Kidney capillary endothelial cell (primary cell): ENCODE results near the gene GNG11.
A peak's percentile ranks its signal among the peaks of the same experiment; 100 is the strongest.
"Not testable (repeated sequence)": the region's sequence is repeated elsewhere in the genome, so short reads cannot be mapped to it uniquely, and the experiment has no call there.

Experiments
- DNase-seq: peaks from one replicate; pipeline ENCODE4 v3.0.0-alpha.2; 2018; ENCODE audit warnings: low spot score

GNG11 gene

GRCh38 chr7:93921607-93922566 lies at the start of gene GNG11:
Gene GNG11 (plus strand): TSS chr7:93921735. CDS start chr7:93922138, 403 bp downstream.
- DNase-seq = peak; percentile 83

DNA sequence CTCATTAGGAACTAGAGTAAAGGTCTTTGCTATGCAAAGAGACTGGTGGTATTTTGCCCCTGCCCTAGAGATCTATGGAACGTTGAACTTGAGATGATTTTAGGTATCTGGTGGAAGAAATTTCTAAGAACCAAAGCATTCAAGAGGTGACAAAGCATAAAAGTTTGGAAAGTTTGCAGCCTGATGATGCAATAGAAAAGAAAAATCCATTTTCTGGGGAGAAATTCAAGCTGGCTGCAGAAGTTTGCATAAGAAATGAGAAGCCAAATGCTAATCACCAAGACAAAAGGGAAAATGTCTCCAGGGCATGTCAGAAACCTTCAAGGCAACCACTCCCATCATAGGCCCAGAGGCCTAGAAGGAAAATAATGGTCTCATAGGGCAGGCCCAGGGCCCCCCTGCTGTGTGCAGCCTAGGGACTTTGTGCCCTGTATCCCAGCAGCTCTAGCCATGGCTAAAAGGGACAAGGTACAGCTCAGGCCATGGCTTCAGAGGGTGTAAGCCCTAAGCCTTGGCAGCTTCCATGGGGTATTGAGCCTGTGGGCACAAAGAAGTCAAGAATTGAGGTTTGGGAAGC lies 47.4 kb upstream of the GNG11 start:
- no peak for DNase-seq

DNA sequence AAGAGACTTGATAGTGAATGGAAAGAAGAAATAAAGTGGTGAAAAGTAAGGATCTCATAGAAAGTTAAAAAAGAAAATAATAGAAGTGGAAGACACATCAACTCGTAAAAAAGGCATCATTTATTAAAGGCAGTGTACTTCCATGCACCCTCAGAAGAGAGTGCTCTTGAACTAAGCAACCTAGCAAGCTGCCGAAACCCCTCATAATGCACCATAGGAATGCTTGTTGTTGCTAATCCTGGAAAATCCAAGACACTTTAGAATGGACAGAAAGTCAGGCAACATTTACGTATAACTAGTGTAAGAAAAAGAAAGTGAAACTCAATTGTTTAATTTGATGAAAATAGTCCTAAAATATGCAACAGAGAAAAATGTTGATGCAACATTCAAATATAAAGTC lies 43.8 kb upstream of the GNG11 start:
- no peak for DNase-seq

- DNase-seq = no peak
Observed at GRCh38 chr7:93879356-93879755, 42.2 kb upstream of the GNG11 start.

DNA sequence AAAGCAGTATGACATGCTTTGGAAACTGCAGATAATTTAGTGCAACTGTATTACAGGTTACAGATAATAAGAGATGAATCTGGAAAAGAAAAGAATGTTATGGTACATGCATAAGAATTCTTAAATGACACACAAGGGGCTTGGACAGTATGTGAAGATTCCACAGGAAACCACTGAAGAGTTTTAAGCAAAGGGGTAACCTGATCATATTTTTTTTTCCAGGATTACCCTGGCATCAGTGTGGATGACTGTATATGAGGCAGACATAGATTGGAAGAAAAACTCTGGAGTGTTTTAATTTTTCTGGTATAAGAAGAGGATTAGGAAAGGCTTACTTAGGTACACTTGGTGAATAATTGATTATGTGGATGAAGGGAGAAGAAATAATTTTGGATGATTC lies 39.1 kb upstream of the GNG11 start:
- DNase-seq = no peak

DNA sequence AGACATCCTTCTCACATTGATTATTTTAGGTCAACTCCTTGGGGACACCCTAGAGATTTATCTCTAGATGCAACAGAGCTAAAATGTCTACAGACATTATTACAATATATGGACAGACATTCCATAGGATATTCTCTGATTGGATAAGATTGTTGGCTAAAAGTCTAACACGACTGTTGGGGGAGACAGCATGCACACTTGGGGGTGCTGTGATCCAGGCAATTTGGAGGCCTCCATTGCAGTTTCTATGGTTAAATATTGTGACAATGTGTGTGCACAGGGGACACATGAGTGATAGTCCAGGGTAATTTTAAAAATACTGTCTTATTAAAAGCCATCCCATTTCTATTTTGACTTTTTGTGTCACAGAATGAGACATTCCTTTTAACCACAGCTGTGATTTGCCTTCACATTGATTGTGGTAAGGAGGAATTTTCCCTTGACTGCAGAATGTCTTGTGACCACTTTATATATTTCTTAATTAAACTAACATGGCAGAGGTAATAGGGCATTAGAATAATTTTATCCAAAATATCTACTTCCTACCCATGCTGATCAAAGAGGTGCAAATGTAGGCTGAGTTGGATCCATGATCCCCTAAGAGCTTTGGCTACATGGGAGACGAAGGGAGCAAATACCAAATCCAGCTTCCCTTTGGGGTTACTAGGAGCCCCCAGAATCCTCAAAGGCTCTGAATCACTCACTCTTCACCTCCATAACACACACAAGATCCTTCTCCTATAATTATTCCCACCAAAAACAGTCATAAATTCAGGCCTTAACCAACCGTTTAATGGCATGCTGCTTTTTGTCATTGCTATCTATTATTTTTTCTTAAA lies 38.2 kb upstream of the GNG11 start:
- DNase-seq = no peak

GRCh38 chr7:93883917-93884345 lies 37.6 kb upstream of the GNG11 start:
- no peak for DNase-seq

- DNase-seq = no peak
Observed at GRCh38 chr7:93884541-93884940, 37.0 kb upstream of the GNG11 start.

DNA sequence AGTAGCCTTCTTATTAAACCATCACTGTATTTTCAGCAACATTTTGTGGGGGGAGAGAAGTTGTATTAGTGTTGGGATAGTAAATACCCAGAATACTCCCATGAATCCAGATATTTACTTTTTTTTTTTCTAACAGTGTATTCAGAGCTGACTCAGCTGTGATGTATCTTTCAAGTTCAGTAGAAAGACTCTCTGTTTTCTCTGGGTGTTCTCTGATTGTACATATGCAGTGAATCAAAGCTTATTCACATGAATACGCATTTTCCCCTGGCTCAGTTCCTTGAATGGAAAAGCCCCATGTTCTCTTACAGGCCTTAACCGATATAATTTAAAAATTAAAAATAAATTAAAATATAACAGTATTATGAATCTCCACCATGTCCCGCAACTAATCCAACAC lies 32.3 kb upstream of the GNG11 start:
- DNase-seq = no peak

DNA sequence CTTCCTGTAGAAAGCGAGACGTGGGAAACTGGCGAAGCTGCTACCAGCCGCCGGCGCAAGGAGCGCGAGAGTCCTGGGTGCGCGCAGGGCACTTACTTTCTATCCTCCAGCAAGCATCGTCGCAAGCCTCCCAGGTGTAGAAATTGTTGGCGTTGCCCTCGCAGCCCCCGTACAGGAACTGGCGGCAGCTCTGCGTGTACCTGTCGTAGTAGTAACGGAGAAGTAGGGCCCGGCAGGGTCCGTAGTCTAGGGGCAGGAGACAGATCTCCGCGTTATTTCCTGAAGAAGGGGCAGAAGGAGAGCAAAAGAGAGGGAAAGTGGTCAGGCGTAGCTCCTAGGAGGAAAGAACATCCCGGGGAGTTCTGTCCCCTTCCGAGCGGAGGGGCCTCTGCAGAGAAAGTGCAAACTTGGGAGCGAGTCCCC lies 31.5 kb upstream of the GNG11 start:
- peak; percentile 42 for DNase-seq

GRCh38 chr7:93890464-93891068 lies 31.0 kb upstream of the GNG11 start, which contains the start of gene TFPI2:
Gene TFPI2 (minus strand): TSS chr7:93890753. CDS start chr7:93890678, 75 bp downstream.
- peak; percentile 46 for DNase-seq

GRCh38 chr7:93894426-93894825 lies 27.1 kb upstream of the GNG11 start:
- peak; percentile 42 for DNase-seq

- no peak for DNase-seq
Observed at GRCh38 chr7:93894966-93895640, 26.4 kb upstream of the GNG11 start.

- DNase-seq = no peak
Observed at GRCh38 chr7:93895859-93896600, 25.5 kb upstream of the GNG11 start.

GRCh38 chr7:93897680-93898079 lies 23.9 kb upstream of the GNG11 start:
- DNase-seq = no peak

DNA sequence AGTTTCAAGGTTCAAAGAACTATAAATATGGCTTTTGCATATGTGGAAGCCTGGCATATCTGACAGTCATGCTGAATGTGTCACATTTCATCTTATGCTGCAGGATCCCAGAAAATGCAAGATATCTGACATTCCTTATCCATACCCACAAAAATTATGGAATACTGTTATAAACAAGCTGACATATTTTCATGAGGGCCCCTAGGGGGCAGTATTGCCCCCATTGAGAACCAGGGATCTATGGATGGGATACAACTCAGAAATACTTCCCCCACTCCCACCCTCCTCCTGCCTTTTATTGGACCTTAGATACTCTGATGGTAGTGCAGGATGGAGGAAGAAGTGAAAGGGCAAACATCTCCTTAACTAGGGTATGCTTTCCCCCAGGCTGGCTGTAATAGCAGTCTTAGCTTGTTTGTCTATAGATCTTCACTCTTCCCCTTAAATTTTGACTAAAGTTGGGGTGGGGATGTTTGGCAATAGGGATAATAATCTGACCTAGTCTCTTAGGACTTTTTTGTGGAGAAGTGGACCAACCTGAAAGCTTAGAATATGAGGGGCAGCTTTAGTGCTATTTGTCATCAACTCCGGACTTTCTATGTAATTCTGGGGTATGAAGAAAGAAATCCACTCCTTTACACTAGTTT lies 18.6 kb upstream of the GNG11 start:
- DNase-seq = no peak

- DNase-seq = no peak
Observed at GRCh38 chr7:93906267-93906666, 15.3 kb upstream of the GNG11 start, which contains the start of gene GNGT1. Gene GNGT1 (plus strand): TSS chr7:93906567. CDS start chr7:93906747, 180 bp downstream.

DNA sequence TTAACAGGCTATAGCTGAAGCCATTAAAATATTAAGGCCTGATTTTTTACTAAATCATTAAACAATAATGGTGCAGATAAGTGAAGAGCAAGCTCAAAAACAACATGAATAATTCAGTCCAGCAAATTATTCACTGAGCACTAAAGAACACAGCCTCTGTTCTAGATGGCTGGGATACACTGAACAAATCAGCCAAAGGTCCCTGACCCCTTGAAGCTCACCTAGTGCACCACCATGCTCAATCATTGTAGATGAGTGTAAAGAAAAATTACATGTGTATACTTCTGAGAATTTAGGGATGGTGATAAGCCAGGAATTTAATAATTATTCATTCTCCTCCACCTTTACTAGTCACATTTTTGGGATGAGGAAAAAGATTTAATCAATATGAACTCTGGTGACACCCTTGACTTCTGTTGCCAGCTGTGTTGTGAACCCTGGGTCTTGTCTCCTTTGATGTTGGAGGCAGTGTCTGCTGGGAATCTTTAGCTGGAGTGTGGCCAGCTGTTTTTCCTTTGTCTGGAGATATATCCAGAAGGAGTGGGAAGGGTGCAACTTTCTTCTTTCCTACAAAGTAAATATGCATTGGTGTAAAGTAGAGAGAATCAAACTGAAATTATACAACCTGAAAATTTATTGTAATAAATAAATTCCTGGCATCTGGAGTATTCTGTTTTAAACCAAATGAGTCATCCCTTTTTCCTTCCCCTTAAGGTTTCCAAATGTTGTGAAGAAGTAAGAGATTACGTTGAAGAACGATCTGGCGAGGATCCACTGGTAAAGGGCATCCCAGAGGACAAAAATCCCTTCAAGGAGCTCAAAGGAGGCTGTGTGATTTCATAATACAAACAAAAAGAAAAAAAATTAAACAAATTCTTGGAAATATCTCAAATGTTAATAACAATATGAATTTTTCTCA lies 11.2 kb upstream of the GNG11 start:
- DNase-seq = no peak

DNA sequence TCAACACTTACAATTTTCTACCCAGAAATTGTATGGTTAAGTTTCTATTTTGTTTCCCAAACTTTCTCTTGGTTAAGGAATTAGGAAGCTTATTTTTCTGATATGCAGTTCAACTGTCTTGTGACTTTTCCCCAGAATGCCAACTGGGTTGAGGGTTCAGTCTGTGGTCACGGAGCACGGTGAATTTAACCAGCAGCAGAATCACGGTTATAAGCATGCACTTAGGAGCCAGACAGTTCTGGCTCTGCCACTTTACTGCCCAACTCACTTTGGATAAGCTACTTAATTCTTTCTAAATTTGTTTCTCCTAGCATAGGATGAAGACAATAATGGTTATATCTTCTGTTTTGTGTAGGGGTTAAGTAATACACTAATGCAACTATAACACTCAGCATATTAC lies 10.3 kb upstream of the GNG11 start:
- not testable (repeated sequence) for DNase-seq
